ENCODE results near the gene CFAP410. TPM values are rescaled to one million over a fixed set of nuclear protein-coding genes. Genes with fewer than 3 reads are reported as not detected.
"Not testable (repeated sequence)": the region's sequence is repeated elsewhere in the genome, so short reads cannot be mapped to it uniquely, and the experiment has no call there.

Gene CFAP410
- total and polyA plus RNA-seq, 2 donors from 2014 or later: 23.3 to 45.3 TPM

DNA sequence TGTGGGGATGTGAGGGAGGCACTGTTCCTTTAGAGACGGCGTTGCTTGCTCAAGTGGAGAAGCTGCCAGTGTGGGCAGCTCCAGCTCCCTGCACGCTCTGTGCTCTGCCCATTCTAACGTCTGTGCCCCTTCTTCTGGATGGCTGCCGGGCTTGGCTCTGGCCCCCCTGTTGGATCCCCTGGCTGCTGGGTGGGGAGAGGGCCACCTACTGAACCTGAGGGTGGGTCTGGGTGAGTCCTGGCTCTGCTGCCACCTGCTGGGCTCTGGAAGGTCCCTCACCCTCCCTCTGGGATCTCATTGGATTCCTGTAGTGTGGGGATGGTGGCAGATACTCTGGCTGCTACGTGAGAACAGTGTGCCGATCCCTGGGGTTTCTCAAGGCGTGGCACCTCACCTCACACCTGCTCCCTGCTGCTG, 34.3 kb downstream of the CFAP410 start:
- Histone ChIP-seq H3K36me3 (ENCODE audit: control insufficient read depth in 2 of 3, insufficient read depth in 3 of 3, low read length in 3 of 3) (peaks cover 0 to 6% (median 4%) of the 10 kb centered on the region in 3 donors), H3K27ac (ENCODE audit: low read depth in 2 of 2, low read length in 2 of 2) (peak overlapping the region; percentile 89 to 94), H3K27me3 (ENCODE audit: control insufficient read depth, insufficient read depth, low read length) (no peaks in the 10 kb centered on the region), H3K9me3 (ENCODE audit: control insufficient read depth in 2 of 3, insufficient read depth in 1 of 3, low read length in 3 of 3) (no peaks in the 10 kb centered on the region), H3K4me1 (ENCODE audit: control insufficient read depth in 2 of 3, insufficient read depth in 2 of 3, low read depth in 1 of 3, low read length in 3 of 3) (peaks cover 0 to 47% (median 27%) of the 10 kb centered on the region in 3 donors), H3K4me3 (ENCODE audit: low read length in 3 of 3) (peak overlapping the region in 1 of 3 donors; percentile 32), H3K9ac (ENCODE audit: low read length in 3 of 3) (peak overlapping the region in 2 of 3 donors; percentile 44 to 61)
- intact Hi-C loops (cut with DNase I): no loop called here
- TF ChIP-seq, protein P1, sequence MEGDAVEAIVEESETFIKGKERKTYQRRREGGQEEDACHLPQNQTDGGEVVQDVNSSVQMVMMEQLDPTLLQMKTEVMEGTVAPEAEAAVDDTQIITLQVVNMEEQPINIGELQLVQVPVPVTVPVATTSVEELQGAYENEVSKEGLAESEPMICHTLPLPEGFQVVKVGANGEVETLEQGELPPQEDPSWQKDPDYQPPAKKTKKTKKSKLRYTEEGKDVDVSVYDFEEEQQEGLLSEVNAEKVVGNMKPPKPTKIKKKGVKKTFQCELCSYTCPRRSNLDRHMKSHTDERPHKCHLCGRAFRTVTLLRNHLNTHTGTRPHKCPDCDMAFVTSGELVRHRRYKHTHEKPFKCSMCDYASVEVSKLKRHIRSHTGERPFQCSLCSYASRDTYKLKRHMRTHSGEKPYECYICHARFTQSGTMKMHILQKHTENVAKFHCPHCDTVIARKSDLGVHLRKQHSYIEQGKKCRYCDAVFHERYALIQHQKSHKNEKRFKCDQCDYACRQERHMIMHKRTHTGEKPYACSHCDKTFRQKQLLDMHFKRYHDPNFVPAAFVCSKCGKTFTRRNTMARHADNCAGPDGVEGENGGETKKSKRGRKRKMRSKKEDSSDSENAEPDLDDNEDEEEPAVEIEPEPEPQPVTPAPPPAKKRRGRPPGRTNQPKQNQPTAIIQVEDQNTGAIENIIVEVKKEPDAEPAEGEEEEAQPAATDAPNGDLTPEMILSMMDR (IDR thresholded peaks at IDR 0.05; ENCODE audit: borderline replicate concordance, extremely low read depth, insufficient read depth): peak; percentile 60
- FAIRE-seq: no peak
- peak in 4 of 5 donors; percentile 78 to 89 (median 84) for DNase-seq

DNA sequence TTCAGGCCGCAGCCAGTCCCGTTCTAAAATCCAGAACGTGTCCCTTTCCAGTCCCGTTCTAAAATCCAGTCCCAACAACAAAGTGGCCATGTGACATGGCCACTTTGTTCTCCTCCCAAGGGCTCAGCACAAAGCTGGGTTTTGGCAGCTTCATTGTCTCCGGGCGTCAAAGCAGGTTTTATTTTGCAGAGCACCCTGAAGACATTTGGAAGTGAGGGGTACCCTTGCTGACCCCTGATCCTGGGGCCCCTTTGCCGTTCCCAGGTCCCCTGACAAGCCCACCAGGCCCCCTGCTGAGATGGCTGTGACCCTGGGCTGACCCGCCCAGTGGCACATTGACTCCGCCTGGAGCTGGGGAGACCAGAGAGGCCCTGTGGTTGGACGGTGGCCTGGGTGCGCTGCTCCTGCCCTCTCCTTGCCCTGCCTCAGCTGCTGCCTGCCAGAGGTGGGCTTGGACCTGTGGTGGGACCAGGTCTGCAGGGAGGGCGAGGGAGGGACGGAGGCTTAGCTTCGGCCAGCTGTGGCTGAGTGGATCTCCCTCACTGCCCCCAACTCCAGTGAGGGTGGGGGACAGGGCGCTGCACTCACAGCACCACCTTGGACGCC, 35.1 kb downstream of the CFAP410 start:
- peak overlapping the region; percentile 89 to 94 for H3K27ac ChIP-seq (ENCODE audit: low read depth in 2 of 2, low read length in 2 of 2)
- TF ChIP-seq, protein P1 (IDR thresholded peaks at IDR 0.05; ENCODE audit: borderline replicate concordance, extremely low read depth, insufficient read depth): no peak
- peak overlapping the region in 2 of 3 donors; percentile 13 to 30 for H3K9ac ChIP-seq (ENCODE audit: low read length in 3 of 3)
- H3K27me3 ChIP-seq (ENCODE audit: control insufficient read depth, insufficient read depth, low read length): no peaks in the 10 kb centered on the region
- intact Hi-C loops (cut with DNase I): no loop called here
- peaks cover 0 to 4% (median 4%) of the 10 kb centered on the region in 3 donors for H3K36me3 ChIP-seq (ENCODE audit: control insufficient read depth in 2 of 3, insufficient read depth in 3 of 3, low read length in 3 of 3)
- FAIRE-seq (no peak), DNase-seq (peak in 1 of 5 donors; percentile 76)
- H3K4me1 ChIP-seq (ENCODE audit: control insufficient read depth in 2 of 3, insufficient read depth in 2 of 3, low read depth in 1 of 3, low read length in 3 of 3): peaks cover 0 to 50% (median 27%) of the 10 kb centered on the region in 3 donors
- H3K4me3 ChIP-seq (ENCODE audit: low read length in 3 of 3): peak overlapping the region in 1 of 3 donors; percentile 23
- no peaks in the 10 kb centered on the region for H3K9me3 ChIP-seq (ENCODE audit: control insufficient read depth in 2 of 3, insufficient read depth in 1 of 3, low read length in 3 of 3)

DNA sequence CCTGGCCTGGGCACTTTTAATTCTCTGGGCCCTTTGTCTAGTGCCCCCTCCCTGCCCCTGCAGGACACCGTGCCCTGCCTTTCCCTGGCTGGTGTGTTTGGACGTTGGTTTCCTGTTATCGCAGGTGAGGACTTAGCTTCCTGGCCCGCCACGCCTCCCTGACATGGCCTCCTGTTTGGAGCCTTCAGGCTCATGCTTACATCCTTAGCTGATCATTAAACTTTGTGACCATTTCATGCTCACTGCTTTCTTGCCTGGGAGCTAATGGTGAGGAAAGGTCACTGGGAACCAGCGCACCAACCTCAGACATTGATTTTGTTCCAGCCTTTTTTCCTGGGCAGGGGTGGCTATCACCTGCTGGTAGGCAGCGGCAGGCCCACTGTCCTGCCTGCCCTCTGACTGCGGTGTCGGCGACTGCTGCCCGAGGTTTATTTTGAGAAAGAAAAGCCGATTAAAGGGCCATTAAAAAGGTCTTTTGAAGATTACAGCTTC, 35.7 kb downstream of the CFAP410 start:
- no peaks in the 10 kb centered on the region for H3K9me3 ChIP-seq (ENCODE audit: control insufficient read depth in 2 of 3, insufficient read depth in 1 of 3, low read length in 3 of 3)
- TF ChIP-seq, protein P1 (IDR thresholded peaks at IDR 0.05; ENCODE audit: borderline replicate concordance, extremely low read depth, insufficient read depth): no peak
- peaks cover 0 to 51% (median 27%) of the 10 kb centered on the region in 3 donors for H3K4me1 ChIP-seq (ENCODE audit: control insufficient read depth in 2 of 3, insufficient read depth in 2 of 3, low read depth in 1 of 3, low read length in 3 of 3)
- H3K4me3 ChIP-seq (ENCODE audit: low read length in 3 of 3): no peak overlapping the region
- intact Hi-C loops (cut with DNase I): no loop called here
- peak; percentile 57 for FAIRE-seq
- H3K9ac ChIP-seq (ENCODE audit: low read length in 3 of 3): peak overlapping the region in 2 of 3 donors; percentile 13 to 30
- H3K27ac ChIP-seq (ENCODE audit: low read depth in 2 of 2, low read length in 2 of 2): peak overlapping the region; percentile 89 to 94
- H3K27me3 ChIP-seq (ENCODE audit: control insufficient read depth, insufficient read depth, low read length): no peaks in the 10 kb centered on the region
- peaks cover 0 to 4% (median 4%) of the 10 kb centered on the region in 3 donors for H3K36me3 ChIP-seq (ENCODE audit: control insufficient read depth in 2 of 3, insufficient read depth in 3 of 3, low read length in 3 of 3)
- peak; percentile 63 to 91 (median 83) for DNase-seq

DNA sequence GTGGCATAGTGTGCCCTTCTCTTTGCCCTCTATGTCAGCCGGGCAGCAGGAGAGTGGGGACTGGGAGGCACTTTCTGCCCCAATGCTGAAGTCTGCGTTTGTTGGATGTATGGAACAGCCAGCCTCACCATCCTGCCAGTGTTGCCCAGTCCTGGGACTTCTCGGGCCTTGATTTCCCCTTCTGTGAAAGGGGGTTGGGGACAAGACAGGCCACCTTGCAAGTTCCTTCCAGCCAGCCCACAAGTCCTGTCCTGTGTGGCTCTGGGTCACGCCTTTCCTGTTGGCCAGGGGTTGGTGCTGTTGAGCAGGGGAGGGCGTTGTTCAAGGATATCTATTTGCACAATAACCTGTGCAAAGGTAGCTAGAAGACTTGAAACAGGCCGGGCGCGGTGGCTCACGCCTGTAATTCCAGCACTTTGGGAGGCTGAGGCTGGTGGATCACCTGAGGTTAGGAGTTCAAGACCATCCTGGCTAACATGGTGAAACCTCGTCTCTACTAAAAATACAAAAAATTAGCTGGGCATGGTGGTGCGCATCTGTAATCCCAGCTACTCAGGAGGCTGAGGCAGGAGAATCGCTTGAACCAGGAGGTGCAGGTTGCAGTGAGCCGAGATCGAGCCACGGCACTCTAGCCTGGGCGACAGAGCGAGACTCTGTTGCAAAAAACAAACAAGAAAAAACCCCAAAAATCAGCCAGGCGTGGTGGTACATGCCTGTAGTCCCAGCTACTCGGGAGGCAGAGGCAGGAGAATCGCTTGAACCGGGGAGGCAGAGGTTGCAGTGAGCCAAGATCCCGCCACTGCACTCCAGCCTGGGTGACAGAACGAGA, 36.4 kb downstream of the CFAP410 start:
- peaks cover 0 to 54% (median 27%) of the 10 kb centered on the region in 3 donors for H3K4me1 ChIP-seq (ENCODE audit: control insufficient read depth in 2 of 3, insufficient read depth in 2 of 3, low read depth in 1 of 3, low read length in 3 of 3)
- FAIRE-seq; H3K27me3 ChIP-seq (ENCODE audit: control insufficient read depth, insufficient read depth, low read length); intact Hi-C loops (cut with DNase I); H3K9me3 ChIP-seq (ENCODE audit: control insufficient read depth in 2 of 3, insufficient read depth in 1 of 3, low read length in 3 of 3); H3K36me3 ChIP-seq (ENCODE audit: control insufficient read depth in 2 of 3, insufficient read depth in 3 of 3, low read length in 3 of 3): not testable (repeated sequence)
- DNase-seq: peak in 2 of 5 donors; percentile 25 to 34
- peak overlapping the region; percentile 72 to 96 for H3K27ac ChIP-seq (ENCODE audit: low read depth in 2 of 2, low read length in 2 of 2)
- peak overlapping the region in 1 of 3 donors; percentile 81 for H3K9ac ChIP-seq (ENCODE audit: low read length in 3 of 3)
- peak overlapping the region in 1 of 3 donors; percentile 77 for H3K4me3 ChIP-seq (ENCODE audit: low read length in 3 of 3)

Measured in kidney (tissue), 14 donors.